Left lung (tissue), 10 donors: ENCODE results near the gene NTF3. TPM values are rescaled to one million over a fixed set of nuclear protein-coding genes. Genes with fewer than 3 reads are reported as not detected.

Source experiments
- ATAC-seq: fragments of 200-7000 bp; cut with Tn5 transposase; one replicate; pipeline ENCODE4 v1.9.1; 2020; ENCODE audit warnings: moderate library complexity
- DNase-seq, 4 donors: peaks; one replicate each; pipeline ENCODE4 v3.0.0-alpha.2; 2013 to 2020
- H3K27ac ChIP-seq, 2 donors: fragments of 200-600 bp; sonication (generic) in 1 of 2; one replicate each; pipeline versions ENCODE4 v1.5.0 to v1.8.0; 2020 to 2021
- H3K27me3 ChIP-seq, 2 donors: fragments of 200-600 bp; sonication (generic) in 1 of 2; one replicate each; pipeline versions ENCODE4 v1.5.0 to v1.8.0; 2020 to 2021
- H3K36me3 ChIP-seq, 2 donors: fragments of 200-600 bp; sonication (generic) in 1 of 2; one replicate each; pipeline versions ENCODE4 v1.5.0 to v1.8.0; 2020 to 2021
- H3K4me1 ChIP-seq, 2 donors: fragments of 200-600 bp; one replicate each; pipeline ENCODE4 v1.8.0; 2021
- H3K4me3 ChIP-seq, 2 donors: fragments of 200-600 bp; sonication (generic) in 1 of 2; one replicate each; pipeline versions ENCODE4 v1.5.0 to v1.8.0; 2020 to 2021; ENCODE audit warnings: mild to moderate bottlenecking in 1 of 2
- H3K9me3 ChIP-seq, 2 donors: fragments of 200-600 bp; sonication (generic) in 1 of 2; one replicate each; pipeline versions ENCODE4 v1.5.0 to v1.8.0; 2020 to 2021
- CTCF ChIP-seq, 2 donors: fragments of 200-600 bp; sonication (generic) in 1 of 2; IDR thresholded peaks; one replicate each; pipeline versions ENCODE4 v1.5.0 to v1.8.0; 2021; ENCODE audit warnings: antibody characterized with exemption in 2 of 2
- intact Hi-C, 2 donors: fragments of 100-400 bp; cut with DNase I; formaldehyde crosslinking; loops; one replicate each; pipeline versions ENCODE4 v1.11.2 to v1.14.2; 2022
- polyA plus RNA-seq, 6 donors: library from polyadenylated mRNA; unstranded; fragments of 120-200 nt; gene quantifications; one replicate each; pipeline ENCODE4 v1.2.1, GENCODE V29; 2013; ENCODE audit not compliant: insufficient read length in 6 of 6
- total RNA-seq, 2 donors: library from RNA; stranded (reverse); fragmentation: NEBNext Ultra II Directional; extraction: Animal tissue kit (Norgen Biotek cat#: 25700); gene quantifications; one replicate each; pipeline ENCODE4 v1.2.1, GENCODE V29; 2021
- donor health status: DM: no; HTN: yes; CAD: no.
- donor health status: DM: no; HTN: no; CAD: no.

The NTF3 gene
- total and polyA plus RNA-seq, 8 donors = 0.35 to 5.1 (median 2.8) TPM

GRCh38 chr12:5391653-5392052 lies 40.3 kb upstream of the NTF3 start:
- no peak overlapping the region for H3K27ac ChIP-seq
- DNase-seq = no peak
- no peak for ATAC-seq
- H3K36me3 ChIP-seq = no peaks in the 10 kb centered on the region
- no peaks in the 10 kb centered on the region for H3K4me1 ChIP-seq
- intact Hi-C loops = no loop called here
- no peak overlapping the region for H3K4me3 ChIP-seq
- no peaks in the 10 kb centered on the region for H3K27me3 ChIP-seq
- H3K9me3 ChIP-seq = no peaks in the 10 kb centered on the region
- TF ChIP-seq CTCF (IDR thresholded peaks at IDR 0.05) = no peak

- TF ChIP-seq CTCF (IDR thresholded peaks at IDR 0.05) = no peak
- Histone ChIP-seq H3K9me3 (no peaks in the 10 kb centered on the region), H3K4me1 (no peaks in the 10 kb centered on the region), H3K27me3 (no peaks in the 10 kb centered on the region), H3K4me3 (no peak overlapping the region), H3K27ac (no peak overlapping the region), H3K36me3 (no peaks in the 10 kb centered on the region)
- ATAC-seq = no peak
- no peak for DNase-seq
- intact Hi-C loops = no loop called here
These were observed 38.9 kb upstream of the NTF3 start for GRCh38 chr12:5392961-5393360.

GRCh38 chr12:5395443-5396271 lies 36.3 kb upstream of the NTF3 start:
- intact Hi-C loops = no loop called here
- no peak overlapping the region for H3K27ac ChIP-seq
- peaks cover 0 to 2% of the 10 kb centered on the region in 2 donors for H3K27me3 ChIP-seq
- no peaks in the 10 kb centered on the region for H3K9me3 ChIP-seq
- H3K4me3 ChIP-seq = no peak overlapping the region
- ATAC-seq = no peak
- TF ChIP-seq CTCF (IDR thresholded peaks at IDR 0.05) = no peak
- DNase-seq = peak in 2 of 4 donors; percentile 32 to 62
- no peaks in the 10 kb centered on the region for H3K36me3 ChIP-seq
- no peaks in the 10 kb centered on the region for H3K4me1 ChIP-seq

GRCh38 chr12:5396541-5396940 lies 35.4 kb upstream of the NTF3 start:
- Histone ChIP-seq H3K4me1 (no peaks in the 10 kb centered on the region), H3K36me3 (no peaks in the 10 kb centered on the region), H3K27me3 (peaks cover 0 to 5% of the 10 kb centered on the region in 2 donors), H3K27ac (no peak overlapping the region), H3K9me3 (no peaks in the 10 kb centered on the region), H3K4me3 (no peak overlapping the region)
- intact Hi-C loops = no loop called here
- ATAC-seq (no peak), DNase-seq (no peak)
- no peak for TF ChIP-seq CTCF (IDR thresholded peaks at IDR 0.05)

GRCh38 chr12:5399266-5399665 lies 32.6 kb upstream of the NTF3 start:
- intact Hi-C loops = no loop called here
- Histone ChIP-seq H3K36me3 (no peaks in the 10 kb centered on the region), H3K4me1 (no peaks in the 10 kb centered on the region), H3K27ac (no peak overlapping the region), H3K9me3 (no peaks in the 10 kb centered on the region), H3K4me3 (no peak overlapping the region), H3K27me3 (peaks cover 0 to 9% of the 10 kb centered on the region in 2 donors)
- no peak for DNase-seq
- no peak for TF ChIP-seq CTCF (IDR thresholded peaks at IDR 0.05)
- ATAC-seq = no peak
